GM20000 (cell line): Measurements from ENCODE around the gene P2RY6.

Source experiments
- DNase-seq: peaks from one replicate; pipeline ENCODE4 v3.0.0; 2012; ENCODE audit warnings: low spot score
- TF ChIP-seq, protein P1 (sequence below): IDR thresholded peaks from 2 replicates; pipeline ENCODE4 v1.5.1; 2012; ENCODE audit warnings: mild to moderate bottlenecking, control low read depth; ENCODE audit errors: extremely low read depth, missing control alignments

Gene P2RY6

DNA sequence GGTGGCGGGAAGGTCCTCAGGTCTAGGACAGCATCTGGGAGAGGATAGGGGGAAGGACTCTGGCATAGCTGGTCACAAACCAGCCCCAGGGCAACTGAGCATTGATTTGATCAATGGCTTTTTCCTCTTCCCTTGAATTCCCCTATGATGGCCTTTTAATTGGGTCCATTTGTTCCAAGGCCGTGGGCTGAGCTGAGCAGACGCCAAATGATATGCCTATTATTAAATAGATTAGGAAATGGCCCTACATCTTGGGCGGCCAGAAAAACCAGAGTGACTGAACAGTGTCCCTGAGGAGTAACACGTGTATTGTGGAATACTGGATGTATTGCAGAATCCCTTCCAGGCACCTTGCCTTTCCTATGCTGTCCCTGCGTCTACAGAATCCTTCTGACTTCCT, 26.7 kb upstream of the P2RY6 start:
- DNase-seq, result no peak
- TF ChIP-seq, protein P1, sequence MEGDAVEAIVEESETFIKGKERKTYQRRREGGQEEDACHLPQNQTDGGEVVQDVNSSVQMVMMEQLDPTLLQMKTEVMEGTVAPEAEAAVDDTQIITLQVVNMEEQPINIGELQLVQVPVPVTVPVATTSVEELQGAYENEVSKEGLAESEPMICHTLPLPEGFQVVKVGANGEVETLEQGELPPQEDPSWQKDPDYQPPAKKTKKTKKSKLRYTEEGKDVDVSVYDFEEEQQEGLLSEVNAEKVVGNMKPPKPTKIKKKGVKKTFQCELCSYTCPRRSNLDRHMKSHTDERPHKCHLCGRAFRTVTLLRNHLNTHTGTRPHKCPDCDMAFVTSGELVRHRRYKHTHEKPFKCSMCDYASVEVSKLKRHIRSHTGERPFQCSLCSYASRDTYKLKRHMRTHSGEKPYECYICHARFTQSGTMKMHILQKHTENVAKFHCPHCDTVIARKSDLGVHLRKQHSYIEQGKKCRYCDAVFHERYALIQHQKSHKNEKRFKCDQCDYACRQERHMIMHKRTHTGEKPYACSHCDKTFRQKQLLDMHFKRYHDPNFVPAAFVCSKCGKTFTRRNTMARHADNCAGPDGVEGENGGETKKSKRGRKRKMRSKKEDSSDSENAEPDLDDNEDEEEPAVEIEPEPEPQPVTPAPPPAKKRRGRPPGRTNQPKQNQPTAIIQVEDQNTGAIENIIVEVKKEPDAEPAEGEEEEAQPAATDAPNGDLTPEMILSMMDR, result no peak

DNA sequence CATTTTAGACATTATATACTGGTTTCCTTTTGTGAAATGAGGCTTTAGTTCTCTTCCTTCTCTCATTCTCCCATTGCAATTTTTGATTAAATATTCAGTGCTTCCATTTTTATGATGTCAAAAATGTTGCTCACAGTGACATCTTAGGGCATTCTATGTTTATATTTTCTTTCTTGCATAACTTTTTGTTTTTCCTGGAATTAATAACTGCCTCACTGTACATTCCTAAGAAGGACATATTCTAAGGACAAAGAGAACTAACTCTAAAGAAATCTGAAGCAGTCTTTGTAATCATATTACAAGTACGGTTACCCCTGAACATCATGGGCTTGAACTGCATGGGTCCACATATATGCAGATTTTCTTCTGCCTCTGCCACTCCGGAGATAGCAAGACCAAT, 25.8 kb upstream of the P2RY6 start:
- TF ChIP-seq, protein P1, result no peak
- no peak for DNase-seq

DNA sequence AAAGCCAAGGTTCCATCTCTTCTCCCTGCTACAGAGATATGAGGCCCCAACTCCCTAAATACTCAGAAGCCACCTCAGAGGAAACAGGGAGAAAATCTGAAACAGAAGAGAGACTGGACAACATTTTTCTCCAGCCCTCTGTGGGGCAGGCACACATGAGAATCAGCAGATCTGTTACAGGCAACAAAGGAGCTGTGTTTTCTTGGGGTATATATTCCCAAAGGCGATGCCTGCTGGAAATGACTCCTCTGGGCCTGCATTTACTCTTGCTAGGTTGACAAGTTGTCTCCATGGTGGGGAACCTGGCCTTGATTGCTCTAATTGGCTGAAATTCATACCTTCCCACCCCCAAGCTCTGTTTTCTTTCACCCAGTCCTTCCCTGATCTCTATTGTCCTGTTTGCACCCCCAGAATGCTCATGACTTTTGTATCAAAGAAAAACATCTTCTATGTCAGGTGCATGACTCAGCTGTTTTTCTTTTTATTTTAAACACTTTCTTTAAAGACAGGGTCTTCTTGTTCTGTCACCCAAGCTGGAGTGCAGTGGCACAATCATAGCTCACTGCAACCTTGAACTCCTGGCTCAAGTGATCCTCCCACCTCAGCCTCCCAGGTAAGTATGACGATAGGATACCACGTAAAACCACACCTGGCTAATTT, 23.5 kb upstream of the P2RY6 start:
- TF ChIP-seq, protein P1, result no peak
- DNase-seq, result no peak

DNA sequence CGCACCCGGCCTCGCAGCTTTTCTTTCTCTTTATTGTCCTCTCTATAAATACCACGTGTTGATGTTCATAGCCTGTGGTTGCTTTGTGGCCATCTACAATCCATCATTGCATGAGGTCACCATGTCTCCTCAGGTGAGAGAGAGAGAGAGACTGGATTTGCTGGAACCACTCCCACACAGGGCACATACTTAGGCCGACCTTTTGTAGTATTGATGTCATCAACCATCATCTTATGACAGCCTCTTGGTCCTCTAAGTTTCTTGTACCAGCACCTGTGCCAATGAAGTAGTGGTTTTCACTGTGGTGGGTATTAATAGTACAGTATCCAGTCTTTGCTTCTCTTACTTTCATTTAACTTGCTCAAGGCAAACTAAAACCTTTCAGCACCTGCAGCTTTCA, 22.8 kb upstream of the P2RY6 start:
- no peak for DNase-seq
- TF ChIP-seq, protein P1, result no peak

DNA sequence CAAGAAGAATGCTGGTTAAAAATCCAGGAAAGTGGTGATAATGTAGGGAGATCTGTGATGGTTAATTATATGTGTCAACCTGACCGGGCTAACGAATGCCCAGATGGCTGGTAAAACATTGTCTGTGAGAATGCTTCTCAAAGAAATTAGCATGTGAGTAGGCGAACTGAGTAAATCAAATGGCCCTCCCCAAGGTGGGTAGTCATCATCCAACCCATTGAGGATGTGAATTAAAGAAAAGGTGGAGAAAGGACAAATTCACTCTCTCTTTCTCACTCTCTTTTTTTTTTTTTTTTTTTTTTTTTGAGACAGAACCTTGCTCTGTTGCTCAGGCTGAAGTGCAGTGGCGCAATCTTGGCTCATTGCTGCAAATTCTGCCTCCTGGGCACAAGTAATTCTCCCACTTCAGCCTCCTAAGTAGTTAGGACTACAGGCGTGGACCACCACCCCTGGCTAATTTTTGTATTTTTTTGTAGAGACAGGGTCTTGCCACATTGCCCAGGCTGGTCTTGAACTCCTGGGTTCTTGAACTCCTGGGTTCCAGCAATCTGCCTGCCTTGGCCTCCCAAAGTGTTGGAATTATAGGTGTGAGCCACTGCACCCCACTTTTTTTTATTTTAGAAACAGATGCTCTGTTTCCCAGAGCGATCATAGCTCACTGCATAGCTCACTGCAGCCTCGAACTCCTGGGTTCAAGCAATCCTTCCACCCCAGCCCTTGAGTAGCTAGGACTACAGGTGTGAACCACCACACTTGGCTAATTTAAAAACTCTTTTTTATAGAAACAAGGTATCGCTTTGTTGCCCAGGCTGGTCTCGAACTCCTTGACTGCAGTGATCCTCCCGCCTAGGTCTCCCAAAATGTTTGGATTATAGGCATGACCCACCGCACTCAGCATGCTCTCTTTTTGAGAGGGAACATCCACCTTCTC, 22.0 kb upstream of the P2RY6 start:
- TF ChIP-seq, protein P1, result no peak
- DNase-seq, result no peak

DNA sequence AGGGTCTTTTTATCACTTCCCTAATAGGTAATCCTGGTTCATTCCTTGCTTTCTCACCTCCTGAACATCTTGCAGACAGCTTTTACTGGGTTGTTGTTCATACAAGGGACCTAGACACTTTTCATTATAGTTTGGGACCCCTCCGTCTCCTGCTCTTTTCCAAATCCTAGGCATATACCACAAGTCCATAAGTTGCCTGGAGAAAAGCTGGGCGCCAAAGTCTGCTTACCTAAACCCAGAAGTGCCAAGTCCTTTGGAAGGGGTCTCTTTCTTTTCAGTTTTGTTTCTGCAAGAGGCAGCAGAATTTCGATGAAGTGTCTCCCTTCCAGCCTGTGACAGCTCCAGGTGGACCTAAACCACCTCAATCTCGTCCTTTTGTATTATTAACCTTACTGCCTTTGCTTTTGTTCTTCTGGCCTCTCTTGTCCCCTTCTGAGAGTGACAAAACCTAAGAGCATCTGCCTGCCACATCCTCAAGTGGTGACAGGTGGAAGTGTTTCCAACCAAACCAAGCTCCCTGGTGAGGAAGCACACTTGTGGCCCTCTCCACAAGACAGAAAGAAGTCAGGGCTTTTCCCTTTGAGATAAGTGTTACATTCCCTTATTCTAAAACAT, 19.5 kb upstream of the P2RY6 start:
- no peak for DNase-seq
- TF ChIP-seq, protein P1, result no peak
